A549 (cell line): ENCODE data around the gene SLC3A2. TPM values are rescaled to one million over a fixed set of nuclear protein-coding genes. Genes with fewer than 3 reads are reported as not detected.

Experiments used
- ATAC-seq, 2 experiments: fragments of 200-7000 bp in 1 of 2; fragments of >200 bp in 1 of 2; cut with Nextera tagmentation in 1 of 2; cut with Tn5 transposase in 1 of 2; 3 replicates each; pipeline versions ENCODE4 v1.8.0 to v1.9.1; 2018 to 2020; ENCODE audit warnings: mild to moderate bottlenecking in 1 of 2, moderate library complexity in 1 of 2
- CTCF ChIA-PET: fragments of 300-600 bp; sonication (Branson Sonifier 250); formaldehyde crosslinking; extraction: SDS; loops from one replicate; lab custom pipeline; 2021; ENCODE audit warnings: antibody characterized with exemption, inconsistent platforms; lab: Yijun Ruan, JAX
- POLR2A ChIA-PET: fragments of 350-600 bp; formaldehyde crosslinking; extraction: SDS; loops from one replicate; lab custom pipeline; 2021; ENCODE audit warnings: antibody characterized with exemption, inconsistent platforms; lab: Yijun Ruan, JAX
- DNase-seq, 2 experiments: peaks; one replicate each; pipeline versions ENCODE4 v3.0.0 to v3.0.0-alpha.2; 2011 to 2016; ENCODE audit warnings: low read depth in 1 of 2, low spot score in 1 of 2
- FAIRE-seq: peaks from 2 replicates; lab custom pipeline; 2011; peaks lifted over from hg19 to GRCh38; lab: Jason Lieb, UNC
- H3K27ac ChIP-seq, 2 experiments: fragments of >200 bp; sonication (Bioruptor Twin); formaldehyde crosslinking; 3 replicates each; pipeline ENCODE4 v1.5.1; 2016 to 2017
- H3K4me1 ChIP-seq: fragments of >200 bp; sonication (Bioruptor Twin); formaldehyde crosslinking; 3 replicates; pipeline ENCODE4 v1.6.1; 2016
- H3K4me2 ChIP-seq: fragments of >200 bp; sonication (Bioruptor Twin); formaldehyde crosslinking; 3 replicates; pipeline ENCODE4 v1.6.1; 2016
- H3K4me3 ChIP-seq: fragments of >200 bp; sonication (Bioruptor Twin); formaldehyde crosslinking; 3 replicates; pipeline ENCODE4 v1.5.1; 2016
- H3K9me3 ChIP-seq: fragments of >200 bp; sonication (Bioruptor Twin); formaldehyde crosslinking; 3 replicates; pipeline ENCODE4 v1.6.1; 2016
- ATOH8 ChIP-seq: fragments of 250-450 bp; sonication (Bioruptor Pico); IDR thresholded peaks from 2 replicates; pipeline ENCODE4 v1.5.0; 2020; ENCODE audit warnings: low read depth, mild to moderate bottlenecking, moderate library complexity
- CEBPB ChIP-seq, 2 experiments: fragments of >200 bp in 1 of 2; sonication (Bioruptor Twin) in 1 of 2; formaldehyde crosslinking in 1 of 2; IDR thresholded peaks; 2 replicates each; pipeline ENCODE4 v1.6.1; 2012 to 2016
- EHMT2 ChIP-seq: fragments of 200-600 bp; sonication (generic); IDR thresholded peaks from 2 replicates; pipeline ENCODE4 v1.6.1; 2016; ENCODE audit warnings: antibody characterized with exemption, low read depth, mild to moderate bottlenecking, moderate library complexity
- FOSB ChIP-seq: fragments of 250-450 bp; sonication (Bioruptor Pico); IDR thresholded peaks from 2 replicates; pipeline ENCODE4 v1.5.0; 2020; ENCODE audit warnings: mild to moderate bottlenecking, moderate library complexity
- FOSL2 ChIP-seq, 2 experiments: fragments of 450-650 bp in 1 of 2; fragments of >200 bp in 1 of 2; sonication (Bioruptor Twin) in 1 of 2; formaldehyde crosslinking; IDR thresholded peaks; 2 replicates each; pipeline versions ENCODE4 v1.5.0 to v1.6.1; 2016 to 2020; ENCODE audit warnings: mild to moderate bottlenecking in 1 of 2, moderate library complexity in 1 of 2
- FOXS1 ChIP-seq: fragments of 250-450 bp; sonication (Bioruptor Pico); IDR thresholded peaks from 2 replicates; pipeline ENCODE4 v1.5.0; 2020; ENCODE audit warnings: mild to moderate bottlenecking, moderate library complexity
- GATA3 ChIP-seq: IDR thresholded peaks from 2 replicates; pipeline ENCODE4 v1.6.1; 2012; ENCODE audit warnings: borderline replicate concordance
- HDAC2 ChIP-seq: fragments of 200-600 bp; sonication (generic); IDR thresholded peaks from 2 replicates; pipeline ENCODE4 v1.6.1; 2016
- HOXA7 ChIP-seq: fragments of 250-450 bp; sonication (Bioruptor Pico); IDR thresholded peaks from 2 replicates; pipeline ENCODE4 v1.5.0; 2020; ENCODE audit warnings: mild to moderate bottlenecking, moderate library complexity
- JUN ChIP-seq, 2 experiments: fragments of >200 bp; sonication (Bioruptor Twin); formaldehyde crosslinking; IDR thresholded peaks; 2 replicates in 1 of 2; 3 replicates in 1 of 2; pipeline ENCODE4 v1.6.1; 2016 to 2017
- KDM5A ChIP-seq: fragments of 200-600 bp; sonication (generic); IDR thresholded peaks from 2 replicates; pipeline ENCODE4 v1.6.1; 2016; ENCODE audit warnings: antibody characterized with exemption, mild to moderate bottlenecking
- MYC ChIP-seq: IDR thresholded peaks from 2 replicates; pipeline ENCODE4 v1.6.1; 2012; ENCODE audit warnings: mild to moderate bottlenecking, inconsistent platforms, low read length, improper control_type of control experiment, borderline replicate concordance
- PHF8 ChIP-seq: fragments of 200-600 bp; sonication (generic); IDR thresholded peaks from 2 replicates; pipeline ENCODE4 v1.6.1; 2016; ENCODE audit warnings: low read depth, mild to moderate bottlenecking, antibody characterized with exemption, moderate library complexity, borderline replicate concordance
- POLR2A ChIP-seq: IDR thresholded peaks from 2 replicates; pipeline ENCODE4 v1.6.1; 2012; ENCODE audit warnings: mild to moderate bottlenecking, low read length
- POLR2AphosphoS2 ChIP-seq: conservative IDR thresholded peaks from 2 replicates; pipeline ENCODE4 v1.6.1; 2012; ENCODE audit warnings: low read length, improper control_type of control experiment, inconsistent platforms
- RARB ChIP-seq: fragments of 250-450 bp; sonication (Bioruptor Pico); IDR thresholded peaks from 2 replicates; pipeline ENCODE4 v1.8.0; 2021; ENCODE audit warnings: mild to moderate bottlenecking, moderate library complexity
- SREBF2 ChIP-seq: fragments of 450-650 bp; IDR thresholded peaks from 2 replicates; pipeline ENCODE4 v1.6.1; 2014; ENCODE audit warnings: mild to moderate bottlenecking, moderate library complexity
- TFCP2L1 ChIP-seq: fragments of 250-450 bp; sonication (Bioruptor Pico); IDR thresholded peaks from 2 replicates; pipeline ENCODE4 v1.5.0; 2021; ENCODE audit warnings: mild to moderate bottlenecking
- ZSCAN20 ChIP-seq: fragments of 250-450 bp; sonication (Bioruptor Pico); IDR thresholded peaks from 2 replicates; pipeline ENCODE4 v1.8.0; 2022; ENCODE audit warnings: mild to moderate bottlenecking, moderate library complexity
- WGBS: methylation state at CpG from one replicate; pipeline ENCODE4 v1.1.6; 2017; ENCODE audit errors: missing lambda C conversion rate; 5-methylcytosine and 5-hydroxymethylcytosine counted together
- polyA plus RNA-seq, 4 experiments: library from polyadenylated mRNA; depleted of rRNA in 3 of 4; stranded (reverse); fragments of >200 nt; fragmentation: RNase III in 1 of 4; extraction: RNeasy Plus Mini Kit Qiagen cat#74134 plus additional on column Dnase treatment in 1 of 4; gene quantifications; 2 replicates in 3 of 4; 3 replicates in 1 of 4; pipeline ENCODE4 v1.2.3, GENCODE V29; 2011 to 2017
- TF ChIP-seq, protein P1 (sequence below): IDR thresholded peaks from 2 replicates; pipeline ENCODE4 v1.6.1; 2012
- TF ChIP-seq, protein P2 (sequence below): fragments of 250-450 bp; sonication (Bioruptor Pico); IDR thresholded peaks from 2 replicates; pipeline ENCODE4 v1.5.0; 2021; ENCODE audit warnings: mild to moderate bottlenecking, moderate library complexity, borderline replicate concordance
- TF ChIP-seq, protein P3 (sequence below): fragments of >200 bp; sonication (Bioruptor Twin); formaldehyde crosslinking; IDR thresholded peaks from 3 replicates; pipeline ENCODE4 v1.6.1; 2016

Gene SLC3A2
- polyA plus RNA-seq, 2 of the 4 experiments (the other 2 are of a cell fraction) = 1,007 to 1,064 TPM

GRCh38 chr11:62839050-62839945 lies 41.4 kb upstream of the SLC3A2 start, which contains the start of gene WDR74:
WDR74 (minus strand) TSS chr11:62839590; CDS start chr11:62839570, 20 bp downstream.
- H3K27ac ChIP-seq = peak within 1 kb of the TSS; percentile 94 to 99
- H3K4me3 ChIP-seq = peak within 1 kb of the TSS; percentile 89
- ATAC-seq = peak; percentile 66 to 67
- POLR2A ChIA-PET = interaction anchor here (0.6 to 3.4 kb wide), 13 partner anchors 7 to 1432 kb away, joined by 3 to 159 read pairs (median 20); partner anchors contain the start of genes HNRNPUL2, SLC3A2, STX5 and TEX54
- TF ChIP-seq FOSL2 (IDR thresholded peaks at IDR 0.05) (no peak), FOSL2 (CRISPR knock-in tag; IDR thresholded peaks at IDR 0.05) (peak; percentile 52), HOXA7 (CRISPR knock-in tag) (0 out of 2 replicates have a peak, but pooled peaks have one; percentile 9), ATOH8 (CRISPR knock-in tag) (0 out of 2 replicates have a peak, but pooled peaks have one; percentile 18), FOXS1 (CRISPR knock-in tag) (no peak), FOSB (0 out of 2 replicates have a peak, but pooled peaks have one; percentile 16), CEBPB (IDR thresholded peaks at IDR 0.05) (peak in 1 of 2 experiments; percentile 45; a peak in 2 of 4 replicates), JUN (IDR thresholded peaks at IDR 0.05) (peak; percentile 59 to 87; a peak in 4 of 5 replicates), MYC (peak; percentile 98), PHF8 (peak; percentile 69; the same call in 1 of the 2 replicates), SREBF2 (no peak), HDAC2 (peak; percentile 92), POLR2A (peak; percentile 97), POLR2AphosphoS2 (no peak), ZSCAN20 (CRISPR knock-in tag) (no peak), TFCP2L1 (CRISPR knock-in tag) (peak; percentile 74; the same call in 1 of the 2 replicates), RARB (no peak), GATA3 (0 out of 2 replicates have a peak, but pooled peaks have one; percentile 12), EHMT2 (no peak), KDM5A (peak; percentile 98)
- TF ChIP-seq, protein P1, sequence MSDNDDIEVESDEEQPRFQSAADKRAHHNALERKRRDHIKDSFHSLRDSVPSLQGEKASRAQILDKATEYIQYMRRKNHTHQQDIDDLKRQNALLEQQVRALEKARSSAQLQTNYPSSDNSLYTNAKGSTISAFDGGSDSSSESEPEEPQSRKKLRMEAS = peak; percentile 99
- TF ChIP-seq, protein P2, sequence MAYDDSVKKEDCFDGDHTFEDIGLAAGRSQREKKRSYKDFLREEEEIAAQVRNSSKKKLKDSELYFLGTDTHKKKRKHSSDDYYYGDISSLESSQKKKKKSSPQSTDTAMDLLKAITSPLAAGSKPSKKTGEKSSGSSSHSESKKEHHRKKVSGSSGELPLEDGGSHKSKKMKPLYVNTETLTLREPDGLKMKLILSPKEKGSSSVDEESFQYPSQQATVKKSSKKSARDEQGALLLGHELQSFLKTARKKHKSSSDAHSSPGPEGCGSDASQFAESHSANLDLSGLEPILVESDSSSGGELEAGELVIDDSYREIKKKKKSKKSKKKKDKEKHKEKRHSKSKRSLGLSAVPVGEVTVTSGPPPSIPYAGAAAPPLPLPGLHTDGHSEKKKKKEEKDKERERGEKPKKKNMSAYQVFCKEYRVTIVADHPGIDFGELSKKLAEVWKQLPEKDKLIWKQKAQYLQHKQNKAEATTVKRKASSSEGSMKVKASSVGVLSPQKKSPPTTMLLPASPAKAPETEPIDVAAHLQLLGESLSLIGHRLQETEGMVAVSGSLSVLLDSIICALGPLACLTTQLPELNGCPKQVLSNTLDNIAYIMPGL (CRISPR knock-in tag) = no peak
- TF ChIP-seq, protein P3, sequence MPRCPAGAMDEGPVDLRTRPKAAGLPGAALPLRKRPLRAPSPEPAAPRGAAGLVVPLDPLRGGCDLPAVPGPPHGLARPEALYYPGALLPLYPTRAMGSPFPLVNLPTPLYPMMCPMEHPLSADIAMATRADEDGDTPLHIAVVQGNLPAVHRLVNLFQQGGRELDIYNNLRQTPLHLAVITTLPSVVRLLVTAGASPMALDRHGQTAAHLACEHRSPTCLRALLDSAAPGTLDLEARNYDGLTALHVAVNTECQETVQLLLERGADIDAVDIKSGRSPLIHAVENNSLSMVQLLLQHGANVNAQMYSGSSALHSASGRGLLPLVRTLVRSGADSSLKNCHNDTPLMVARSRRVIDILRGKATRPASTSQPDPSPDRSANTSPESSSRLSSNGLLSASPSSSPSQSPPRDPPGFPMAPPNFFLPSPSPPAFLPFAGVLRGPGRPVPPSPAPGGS = peak; percentile 67; the same call in 2 of the 3 replicates
- TF ChIP-seq, all 56 proteins: peak for 15
- no peak for FAIRE-seq
- Histone ChIP-seq H3K4me2 (peak within 1 kb of the TSS; percentile 70), H3K4me1 (peaks cover 16% of the 10 kb centered on the region), H3K9me3 (no peaks in the 10 kb centered on the region)
- DNase-seq = peak; percentile 84 to 94
- under 1% methylated on average over 32 of the region's 62 CpGs for WGBS
- CTCF ChIA-PET = interaction anchor here (0.9 kb wide), 1 partner anchor 53 kb away, joined by 7 read pairs; no protein-coding TSS in a partner anchor
